Upper lobe of left lung (tissue), 4 donors: ENCODE results near the gene WDR11.

Source experiments
- POLR2A ChIP-seq, 4 donors: fragments of 450-650 bp; IDR thresholded peaks; one replicate each; pipeline ENCODE4 v1.5.1; 2016 to 2017; ENCODE audit warnings: antibody characterized with exemption in 4 of 4, mild to moderate bottlenecking in 2 of 4
- TF ChIP-seq, protein P1 (sequence below), 6 experiments: fragments of 450-650 bp in 4 of 6; fragments of 200-600 bp in 2 of 6; sonication (generic) in 2 of 6; IDR thresholded peaks; one replicate each; pipeline ENCODE4 v1.5.1; 2016 to 2019; ENCODE audit warnings: antibody characterized with exemption in 6 of 6

- no peak for TF ChIP-seq POLR2A (IDR thresholded peaks at IDR 0.05)
- TF ChIP-seq, protein P1, sequence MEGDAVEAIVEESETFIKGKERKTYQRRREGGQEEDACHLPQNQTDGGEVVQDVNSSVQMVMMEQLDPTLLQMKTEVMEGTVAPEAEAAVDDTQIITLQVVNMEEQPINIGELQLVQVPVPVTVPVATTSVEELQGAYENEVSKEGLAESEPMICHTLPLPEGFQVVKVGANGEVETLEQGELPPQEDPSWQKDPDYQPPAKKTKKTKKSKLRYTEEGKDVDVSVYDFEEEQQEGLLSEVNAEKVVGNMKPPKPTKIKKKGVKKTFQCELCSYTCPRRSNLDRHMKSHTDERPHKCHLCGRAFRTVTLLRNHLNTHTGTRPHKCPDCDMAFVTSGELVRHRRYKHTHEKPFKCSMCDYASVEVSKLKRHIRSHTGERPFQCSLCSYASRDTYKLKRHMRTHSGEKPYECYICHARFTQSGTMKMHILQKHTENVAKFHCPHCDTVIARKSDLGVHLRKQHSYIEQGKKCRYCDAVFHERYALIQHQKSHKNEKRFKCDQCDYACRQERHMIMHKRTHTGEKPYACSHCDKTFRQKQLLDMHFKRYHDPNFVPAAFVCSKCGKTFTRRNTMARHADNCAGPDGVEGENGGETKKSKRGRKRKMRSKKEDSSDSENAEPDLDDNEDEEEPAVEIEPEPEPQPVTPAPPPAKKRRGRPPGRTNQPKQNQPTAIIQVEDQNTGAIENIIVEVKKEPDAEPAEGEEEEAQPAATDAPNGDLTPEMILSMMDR (IDR thresholded peaks at IDR 0.05): no peak
These were observed 98.9 kb downstream of the WDR11 start for GRCh38 chr10:120950051-120950561.
